GDM1 (cell line): ENCODE measurements around the gene KLHL6.

ENCODE experiments used
- DNase-seq: peaks from one replicate; lab custom pipeline; 2025; lab: John Stamatoyannopoulos, UW

KLHL6 gene

DNA sequence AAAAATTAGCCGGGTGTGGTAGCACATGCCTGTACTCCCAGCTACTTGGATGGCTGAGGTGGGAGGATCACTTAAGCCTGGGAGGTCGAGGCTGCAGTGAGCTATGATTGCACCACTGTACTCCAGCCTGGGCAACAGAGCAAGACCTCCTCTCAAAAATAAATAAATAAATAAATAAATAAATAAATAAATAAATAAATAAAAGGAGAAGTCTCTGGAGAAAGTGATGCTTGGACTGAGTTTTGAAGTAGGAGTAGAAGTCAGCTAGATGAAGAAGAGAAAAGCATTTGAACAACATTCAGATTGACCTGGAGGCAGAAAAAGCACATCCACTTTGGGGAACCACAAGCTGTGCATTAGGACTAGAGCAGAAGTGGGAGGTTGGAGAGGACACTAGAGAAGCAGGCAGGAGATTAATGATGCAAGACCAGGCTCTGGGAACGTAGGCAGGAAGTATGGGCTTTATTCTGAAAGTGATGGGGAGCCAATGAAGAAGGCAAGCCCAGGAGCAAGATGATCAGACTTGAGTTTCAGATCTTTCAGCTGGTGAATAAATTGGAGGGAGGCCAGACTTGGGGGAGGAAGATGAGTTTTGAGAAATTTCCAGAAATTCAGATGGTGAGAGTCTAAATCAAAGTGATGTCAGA, 48.7 kb downstream of the KLHL6 start:
- no peak for DNase-seq

DNA sequence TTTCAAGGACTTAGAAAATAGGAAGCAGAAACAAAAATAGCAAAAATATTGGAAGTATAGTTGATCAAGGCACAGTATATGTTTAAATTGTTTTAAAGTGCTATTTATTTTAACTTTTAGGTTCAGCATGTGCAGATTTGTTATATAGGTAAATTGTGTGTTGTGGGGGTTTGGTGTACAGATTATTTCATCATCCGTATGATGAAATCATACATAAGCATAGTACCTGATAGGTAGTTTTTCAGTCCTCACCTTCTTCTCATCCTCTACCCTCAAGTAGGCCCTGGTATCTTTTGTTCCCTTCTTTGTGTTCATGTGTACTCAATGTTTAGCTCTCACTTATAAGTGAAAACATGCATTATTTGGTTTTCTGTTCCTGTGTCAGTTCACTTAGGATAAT, 50.9 kb downstream of the KLHL6 start:
- DNase-seq, result no peak

DNA sequence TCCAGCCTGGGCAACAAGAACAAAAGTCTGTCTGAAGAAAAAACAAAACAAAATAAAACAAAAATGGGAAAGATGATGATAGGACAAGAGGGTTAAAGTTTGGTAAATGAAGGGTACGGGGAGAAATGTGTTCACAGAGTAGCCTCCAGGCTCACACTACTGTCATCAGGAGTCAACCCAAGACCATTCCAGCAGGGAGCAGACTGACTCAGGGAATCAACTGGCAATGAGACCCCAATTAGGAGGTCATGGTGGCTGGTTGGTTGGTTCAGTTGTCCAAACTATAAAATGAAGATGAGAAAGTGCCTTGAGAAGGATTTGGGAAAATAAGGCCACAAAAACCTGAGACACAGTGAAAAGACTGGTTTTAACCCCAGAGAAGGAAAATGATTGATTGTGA, 51.8 kb downstream of the KLHL6 start:
- DNase-seq, result no peak

DNA sequence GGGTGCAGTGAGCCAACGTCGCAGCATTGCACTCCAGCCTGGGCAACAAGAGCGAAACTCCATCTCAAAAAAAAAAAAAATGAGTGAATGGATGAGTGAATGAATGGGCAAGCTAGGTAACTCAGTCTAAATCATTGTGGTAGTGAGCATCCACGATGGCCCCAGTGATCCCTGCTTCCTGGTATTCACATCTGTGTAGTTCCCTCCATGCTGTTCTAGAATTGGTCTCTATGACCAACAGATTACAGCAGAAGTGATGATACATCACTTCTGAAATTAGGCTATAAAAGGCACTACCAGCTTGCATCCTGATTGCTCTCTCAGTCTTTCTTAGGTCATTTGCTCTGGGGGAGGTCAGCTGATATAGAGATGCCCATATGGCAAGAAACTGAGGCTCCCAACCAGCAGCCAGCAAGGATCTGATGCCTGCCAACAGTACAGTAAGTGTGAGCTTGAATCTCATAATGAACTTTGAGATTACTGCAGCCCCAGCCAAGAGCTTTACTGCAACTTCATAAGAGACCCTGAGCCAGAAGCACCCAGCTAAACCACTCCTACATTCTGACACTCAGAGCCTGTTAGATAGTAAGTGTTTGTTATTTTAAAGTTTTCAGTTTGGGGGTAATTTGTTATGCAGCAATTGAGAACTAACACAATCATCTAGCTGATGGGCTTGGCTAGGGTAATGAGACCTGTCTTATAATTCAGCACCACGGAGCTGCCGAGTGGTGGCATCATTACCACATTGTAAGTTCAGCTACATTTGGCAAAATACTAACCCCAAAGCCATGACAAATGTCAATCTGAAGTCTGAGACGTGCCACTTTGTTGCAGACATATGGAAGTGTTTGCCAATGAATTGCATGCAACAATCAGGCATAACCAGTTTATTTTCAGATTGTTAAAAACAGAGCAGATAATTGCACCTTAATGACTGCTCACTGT, 53.0 kb downstream of the KLHL6 start:
- no peak for DNase-seq

DNA sequence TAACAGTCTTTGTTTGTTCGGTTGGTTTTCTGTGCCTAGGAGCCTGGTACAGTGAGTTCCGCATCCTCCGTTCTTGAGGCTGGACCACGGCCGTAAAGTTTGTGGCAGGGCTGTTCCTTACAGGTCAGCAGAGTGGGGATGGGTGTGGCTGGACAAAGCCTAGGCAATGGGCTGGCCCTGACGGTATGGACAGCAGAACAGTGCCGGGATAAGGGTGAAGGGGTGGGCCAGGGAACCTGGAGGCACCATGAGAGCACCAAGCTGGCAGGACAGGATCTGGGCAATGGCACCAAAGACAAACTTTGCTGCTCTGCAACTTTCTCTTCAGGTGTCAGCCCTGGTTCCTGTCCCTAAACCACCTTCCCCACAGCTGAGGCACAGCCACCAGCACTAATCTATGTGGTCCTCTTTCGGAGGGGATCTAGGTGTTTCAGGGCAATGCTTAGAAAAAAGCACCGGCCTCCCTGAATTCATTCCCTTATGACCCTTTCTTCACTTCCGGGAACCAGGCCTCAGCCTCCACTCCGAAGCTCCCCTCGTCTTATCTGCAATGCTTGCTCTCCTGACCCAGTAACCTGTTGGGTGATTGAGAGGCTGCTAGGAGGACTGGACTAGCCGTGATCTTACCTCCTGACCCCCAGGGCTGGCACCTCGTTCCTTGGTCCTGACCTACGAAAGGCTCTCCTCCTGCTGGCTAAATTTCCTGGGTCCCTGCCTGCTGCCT, 54.4 kb downstream of the KLHL6 start:
- no peak for DNase-seq

DNA sequence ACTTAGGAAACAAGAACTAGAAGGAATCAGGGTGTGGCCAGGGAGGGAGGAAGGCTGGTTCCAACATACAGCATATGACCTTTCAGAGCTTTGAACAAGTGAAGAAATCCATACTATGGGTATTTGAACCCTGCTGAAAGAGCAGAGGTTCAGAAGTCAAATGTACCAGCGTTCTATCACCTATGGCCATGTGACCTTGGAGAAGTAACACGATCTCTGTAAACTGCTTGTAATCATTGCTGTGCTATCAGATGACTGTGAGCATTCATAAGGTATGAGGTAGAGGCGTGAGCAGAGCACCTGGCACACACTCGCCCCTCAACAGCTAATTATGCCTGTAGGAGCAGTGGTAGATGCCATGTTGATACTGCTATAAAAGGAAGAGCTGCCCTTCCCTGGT, 55.2 kb downstream of the KLHL6 start:
- DNase-seq, result no peak

DNA sequence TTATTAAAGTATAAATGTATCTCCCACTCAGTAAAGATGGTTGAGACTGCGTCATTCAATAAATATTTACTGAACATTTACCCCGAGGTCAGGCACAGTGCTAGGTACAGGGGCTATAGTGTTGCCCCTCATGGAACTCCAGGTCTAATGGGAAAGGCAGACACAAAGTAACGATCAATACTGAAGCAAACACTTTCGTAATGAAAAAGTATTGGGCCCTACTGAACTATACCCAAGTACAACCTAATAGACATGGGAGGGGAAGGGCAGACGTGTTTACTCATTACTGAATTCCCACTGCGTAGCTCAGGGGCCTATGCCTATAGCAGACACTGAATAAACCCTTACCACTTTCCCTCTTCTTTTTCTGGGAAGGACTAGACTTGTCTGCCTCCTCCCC, 56.9 kb downstream of the KLHL6 start:
- DNase-seq, result no peak

DNA sequence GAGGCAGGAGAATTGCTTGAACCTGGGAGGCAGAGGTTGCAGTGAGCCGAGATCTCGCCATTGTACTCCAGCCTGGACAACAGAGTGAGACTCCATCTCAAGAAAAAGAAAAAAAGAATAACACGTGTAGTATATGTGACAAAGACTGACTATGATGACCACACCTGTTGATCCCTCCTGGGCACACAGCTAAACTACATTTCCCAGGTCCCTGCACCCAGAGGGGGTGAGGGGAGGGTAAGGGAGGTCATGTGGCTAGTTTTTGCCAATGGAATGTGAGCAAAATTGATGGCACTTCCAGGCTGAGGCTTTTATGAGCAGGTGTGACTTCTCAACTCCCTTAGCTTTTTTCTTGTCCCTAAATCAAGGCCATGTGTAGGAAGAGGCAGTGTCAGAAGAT, 58.2 kb downstream of the KLHL6 start:
- no peak for DNase-seq

DNA sequence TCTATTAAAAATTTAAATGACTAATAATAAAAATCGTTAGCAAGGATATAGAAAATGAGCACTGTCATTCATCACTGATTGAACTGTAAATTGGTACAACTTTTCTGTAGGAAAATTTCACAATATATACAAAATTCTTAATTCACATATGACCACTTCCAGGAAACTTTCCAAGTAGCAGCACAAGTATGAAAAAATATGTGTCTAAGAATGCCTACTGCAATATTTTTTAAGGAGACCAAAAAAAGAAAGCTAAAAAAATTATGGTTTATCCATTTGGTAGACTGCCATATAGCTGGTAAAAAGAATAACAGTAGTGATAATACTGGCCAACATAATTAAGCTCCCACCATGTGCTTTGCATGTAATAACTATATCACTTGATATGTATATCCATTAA, 59.2 kb downstream of the KLHL6 start:
- DNase-seq, result no peak

DNA sequence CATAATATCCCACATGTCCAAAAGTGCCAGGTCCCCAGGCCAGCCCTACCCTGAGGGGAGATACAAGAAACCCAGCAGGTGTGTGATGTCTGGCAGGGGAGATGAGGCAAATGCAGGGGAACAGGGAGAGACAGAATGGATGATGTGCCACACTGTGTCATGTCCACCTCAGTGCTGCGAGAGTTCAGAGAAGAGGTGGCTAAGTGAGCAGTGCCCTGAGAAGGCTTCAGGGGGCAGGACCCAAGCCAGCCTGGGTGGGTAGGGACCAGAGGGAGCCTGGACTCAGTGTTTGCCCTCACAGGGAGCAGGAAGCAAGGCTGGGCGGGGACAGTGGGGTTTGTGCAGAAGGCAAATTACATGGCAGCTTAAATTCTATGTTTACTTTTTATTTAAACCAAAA, 61.2 kb downstream of the KLHL6 start:
- DNase-seq, result no peak

DNA sequence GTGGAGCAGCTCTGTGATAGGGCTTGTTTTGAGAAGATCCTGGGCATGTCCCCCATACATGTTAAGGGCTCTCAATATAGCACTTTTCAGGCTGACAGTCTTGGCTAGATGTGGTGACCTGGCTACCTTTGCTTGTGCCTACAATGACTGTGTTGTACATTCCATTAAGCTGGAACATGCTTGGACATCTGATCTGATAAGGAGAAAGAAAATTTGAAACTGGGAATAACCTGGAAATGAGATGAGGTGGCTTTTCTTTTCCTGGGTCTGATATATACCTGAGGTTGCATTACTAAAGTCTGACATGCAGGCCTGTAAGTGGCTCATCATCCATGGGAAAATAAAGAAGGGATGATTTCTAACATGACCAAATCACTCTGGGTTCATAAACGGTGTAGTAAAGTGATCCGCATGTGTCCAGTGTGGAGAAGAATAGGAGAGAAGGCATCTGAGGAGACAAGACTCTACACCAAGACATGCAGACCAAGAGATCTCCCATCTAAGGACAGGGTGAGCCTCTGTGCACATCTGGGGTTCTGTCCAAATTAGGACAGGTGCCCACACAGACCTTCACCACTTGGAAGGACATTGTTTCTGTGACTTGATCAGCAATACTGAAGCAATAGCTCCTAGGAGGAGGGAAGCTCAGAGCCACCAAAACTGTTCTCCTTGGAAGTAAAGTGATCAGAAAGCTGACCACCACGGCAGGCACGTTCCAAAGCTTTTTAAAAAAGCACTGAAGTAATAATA, 62.0 kb downstream of the KLHL6 start:
- DNase-seq, result no peak

DNA sequence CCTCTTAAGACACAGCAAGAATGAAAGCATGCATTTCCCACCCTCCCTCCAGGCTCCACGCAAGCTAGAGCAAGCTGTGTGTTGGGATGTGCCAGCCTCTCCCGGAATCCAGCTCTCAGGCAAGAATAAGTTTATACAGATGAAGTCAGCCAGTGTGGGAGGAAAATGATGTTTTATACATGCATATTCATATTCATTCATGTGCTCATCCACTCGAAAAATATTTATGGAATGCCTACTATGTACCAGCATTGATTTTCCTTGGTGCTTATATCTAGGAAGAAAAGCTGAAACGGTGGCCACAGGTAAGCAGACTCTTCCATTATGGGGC, 62.7 kb downstream of the KLHL6 start:
- DNase-seq, result no peak

DNA sequence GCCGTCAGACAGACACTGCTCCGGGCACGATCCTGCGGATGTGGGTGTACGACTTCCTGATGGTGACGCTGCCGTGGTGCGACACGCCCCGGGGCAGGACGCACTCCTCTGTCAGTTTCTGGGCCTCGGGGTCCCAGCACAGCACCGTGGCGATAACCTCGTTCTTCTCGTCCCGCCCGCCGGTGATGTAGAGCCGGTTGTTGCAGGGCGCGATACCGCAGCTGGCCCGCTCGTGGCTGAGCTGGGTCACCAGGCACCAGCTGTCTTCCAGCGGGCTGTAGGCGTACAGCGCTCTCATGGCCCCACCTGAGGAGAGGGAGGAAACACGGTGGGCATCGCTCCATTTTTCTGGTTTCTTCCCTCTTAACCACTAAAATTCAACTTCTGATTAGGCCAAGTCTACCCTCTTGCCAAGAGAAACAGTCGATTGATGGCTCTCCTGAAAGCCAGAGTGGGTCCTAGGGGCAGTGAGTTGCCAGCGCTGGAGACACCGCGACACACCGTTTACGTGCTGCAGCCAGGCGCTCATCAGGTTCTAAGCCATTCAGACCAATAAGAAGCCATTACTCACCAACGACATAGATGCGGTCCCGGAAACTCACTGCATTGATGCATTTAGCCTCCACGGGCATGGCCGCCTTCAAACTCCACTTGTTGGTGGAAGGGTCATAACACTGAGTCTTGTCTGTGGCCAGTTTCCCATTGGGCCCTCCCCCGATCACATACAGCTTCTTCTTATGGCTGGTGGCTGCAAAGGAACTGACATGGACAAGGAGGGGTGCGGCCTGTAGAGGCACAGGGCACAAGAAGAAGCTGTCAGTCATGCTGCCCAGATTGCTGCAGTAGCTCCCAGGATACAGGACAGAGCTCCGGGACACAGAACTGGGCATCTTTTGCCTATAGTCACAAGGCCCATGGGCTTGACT, 63.3 kb downstream of the KLHL6 start:
- no peak for DNase-seq

DNA sequence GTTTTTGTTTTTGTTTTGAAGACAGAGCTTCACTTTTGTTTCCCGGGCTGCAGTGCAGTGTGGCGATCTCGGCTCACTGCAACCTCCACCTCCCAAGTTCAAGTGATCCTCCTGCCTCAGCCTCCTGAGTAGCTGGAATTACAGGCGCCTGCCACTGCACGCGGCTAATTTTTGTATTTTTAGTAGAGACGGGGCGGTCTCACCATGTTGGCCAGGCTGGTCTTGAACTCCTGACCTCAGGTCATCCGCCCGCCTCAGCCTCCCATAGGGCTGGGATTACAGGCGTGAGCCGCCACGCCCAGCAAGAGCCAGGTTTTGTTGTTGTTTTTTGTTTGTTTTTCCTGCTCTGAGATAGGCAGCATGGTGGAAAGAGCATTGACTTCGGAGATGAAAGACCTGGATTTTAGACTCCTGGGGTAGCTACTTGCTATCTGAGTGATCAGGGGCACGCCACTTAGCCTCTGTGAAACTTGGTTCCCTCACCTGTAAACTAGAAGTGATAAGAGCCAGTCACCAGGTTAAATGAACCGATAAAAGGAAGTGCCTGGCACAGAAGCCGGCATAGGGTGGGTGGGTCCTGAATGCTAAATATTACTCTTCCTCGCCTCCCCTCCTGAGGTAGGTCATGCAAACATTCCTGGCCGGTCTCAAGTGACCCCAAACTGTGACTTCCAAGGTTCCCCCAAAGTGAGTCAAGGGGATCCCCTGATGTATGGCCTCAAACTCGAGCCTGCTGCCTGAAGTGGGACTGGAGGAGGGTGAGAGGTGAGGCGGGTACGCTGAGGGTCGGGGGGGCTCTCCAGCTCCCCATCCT, 64.2 kb downstream of the KLHL6 start:
- no peak for DNase-seq

DNA sequence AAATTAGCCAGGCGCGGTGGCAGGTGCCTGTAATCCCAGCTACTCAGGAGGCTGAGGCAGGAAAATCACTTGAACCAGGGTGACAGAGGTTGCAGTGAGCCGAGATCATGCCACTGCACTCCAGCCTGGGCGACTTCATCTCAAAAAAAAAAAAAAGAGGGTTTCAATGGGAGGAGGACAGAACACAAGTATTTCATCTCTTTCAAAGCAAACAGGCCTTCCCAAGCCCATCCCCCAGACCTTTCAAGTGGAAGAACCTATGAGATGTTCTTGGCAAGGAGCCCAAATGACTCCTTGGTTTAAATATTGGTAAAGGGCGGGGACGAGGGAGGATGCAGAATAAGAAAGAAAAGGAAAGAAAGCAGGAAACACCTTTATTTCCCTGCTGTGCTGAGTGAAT, 64.9 kb downstream of the KLHL6 start:
- peak; percentile 3 for DNase-seq

DNA sequence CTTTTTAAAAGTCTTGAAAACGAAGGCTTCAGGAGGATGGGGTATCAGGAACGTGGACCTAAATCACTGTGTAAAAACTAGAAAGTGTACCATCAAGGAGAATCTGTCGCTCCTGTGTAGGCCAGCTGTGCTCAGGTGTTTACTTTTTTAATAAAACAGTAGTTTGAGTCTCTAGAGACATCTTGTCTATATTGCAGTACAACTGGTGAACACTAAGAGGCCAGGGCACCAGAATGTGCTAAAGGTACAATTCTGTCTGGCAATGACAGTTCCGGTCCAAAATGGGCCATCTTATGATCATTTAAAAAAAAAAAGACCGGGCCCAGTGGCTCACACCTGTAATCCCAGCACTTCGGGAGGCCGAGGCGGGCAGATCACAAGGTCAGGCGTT, 65.3 kb downstream of the KLHL6 start:
- no peak for DNase-seq

DNA sequence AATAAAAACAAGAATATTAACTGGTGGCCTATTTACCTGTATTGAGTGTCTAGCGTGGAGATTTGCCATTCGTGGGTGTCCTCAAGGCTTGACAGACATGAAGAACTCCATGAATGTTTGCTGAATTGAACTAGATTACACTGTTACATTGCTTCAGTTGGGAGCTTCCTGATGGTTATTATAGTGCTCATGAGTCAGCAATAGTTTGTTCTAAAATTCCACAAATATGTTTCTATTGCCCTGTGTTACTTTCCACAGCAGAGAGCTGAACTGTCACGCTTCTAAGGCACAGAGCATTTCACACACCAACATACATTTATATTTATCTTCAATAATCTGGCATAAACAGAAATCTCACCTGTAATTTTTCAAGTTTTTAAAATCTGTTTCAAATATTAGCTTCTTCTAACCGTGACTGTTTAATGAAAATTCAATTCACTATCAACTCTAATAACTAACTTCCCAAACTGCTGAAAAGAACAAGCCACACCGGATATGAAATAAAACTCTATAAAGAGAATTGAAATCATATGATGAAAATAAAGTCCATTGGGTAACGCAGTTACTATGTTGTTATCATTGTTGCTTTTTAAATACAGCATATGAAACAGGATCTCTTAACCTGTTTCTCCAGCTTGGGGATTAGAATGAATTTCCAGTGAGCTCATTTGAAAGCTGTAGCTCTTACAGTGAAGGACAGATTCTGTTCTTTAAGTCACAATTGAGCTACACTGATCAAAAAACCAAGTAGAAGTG, 65.9 kb downstream of the KLHL6 start:
- no peak for DNase-seq

DNA sequence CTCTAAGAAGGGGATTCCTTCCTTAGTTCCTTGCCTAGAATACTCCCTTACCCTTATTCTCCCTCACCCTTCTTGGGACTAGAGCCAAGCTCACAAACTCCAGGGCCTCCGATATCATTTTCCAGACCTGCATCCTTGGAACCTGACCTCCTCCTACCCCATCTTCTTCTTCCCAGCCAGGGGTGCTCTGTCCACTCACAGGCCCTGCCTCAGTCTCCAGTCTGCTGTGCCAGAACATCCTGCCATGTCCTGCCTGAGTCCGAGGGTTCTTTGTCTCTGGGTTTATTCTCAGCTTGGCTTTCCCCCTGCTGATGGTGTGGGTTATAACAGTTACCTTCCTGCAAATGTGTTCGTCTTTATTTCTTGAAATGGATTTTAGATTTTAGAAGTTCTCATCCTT, 67.2 kb downstream of the KLHL6 start:
- DNase-seq, result no peak

DNA sequence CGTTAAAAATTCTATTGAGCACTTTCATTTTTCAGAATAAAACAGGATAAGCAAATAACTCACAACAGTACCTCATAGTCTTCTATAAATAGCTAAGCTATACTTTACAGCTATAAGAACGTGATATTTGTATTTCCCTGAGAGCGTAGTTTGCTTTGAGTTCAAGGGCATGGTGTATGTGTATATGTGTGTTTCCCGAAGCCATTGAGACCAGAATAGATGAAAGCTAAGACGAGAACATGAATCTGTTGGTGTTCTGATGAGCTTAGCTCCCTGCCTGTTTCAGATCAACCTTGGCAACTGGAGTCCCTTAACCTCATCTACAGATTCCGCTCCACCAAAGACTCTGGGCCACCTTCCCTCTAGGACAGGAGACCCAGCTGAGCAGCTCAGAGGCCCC, 67.6 kb downstream of the KLHL6 start:
- DNase-seq, result no peak

DNA sequence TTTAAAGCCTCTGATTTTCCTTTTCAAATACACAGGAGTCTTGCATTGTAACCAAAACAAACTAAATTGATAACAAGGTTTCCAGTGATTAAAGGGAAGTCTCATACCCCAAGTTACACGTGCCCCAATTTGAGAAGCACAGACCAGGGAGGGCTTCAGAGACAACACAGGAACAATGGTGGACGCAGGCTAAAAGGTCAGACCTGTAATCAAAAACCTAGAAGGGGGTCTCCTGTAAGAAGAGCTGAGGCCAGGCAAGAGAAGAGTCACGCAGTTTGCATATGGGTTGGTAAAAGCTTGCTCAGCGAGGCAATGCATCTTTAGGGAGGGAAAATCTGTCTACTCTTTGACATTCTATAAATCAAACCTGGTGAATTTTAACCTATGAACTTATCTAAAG, 68.5 kb downstream of the KLHL6 start:
- DNase-seq, result no peak
